ENCODE measurements around the gene SERPINF2.
"Not testable (repeated sequence)": the region's sequence is repeated elsewhere in the genome, so short reads cannot be mapped to it uniquely, and the experiment has no call there.

- not testable (repeated sequence) for TF ChIP-seq CTCF, POLR2A (IDR thresholded peaks at IDR 0.05)
These were observed 22.0 kb downstream of the SERPINF2 start for GRCh38 chr17:1764705-1765104.
